HepG2 (cell line): ENCODE results near the gene CCDC88A. TPM values are rescaled to one million over a fixed set of nuclear protein-coding genes. Genes with fewer than 3 reads are reported as not detected.
A peak's percentile ranks its signal among the peaks of the same experiment; 100 is the strongest.

Experiments
- HDAC2 ChIP-seq: sonication (generic); formaldehyde crosslinking; IDR thresholded peaks from 2 replicates; pipeline ENCODE4 v1.4.0; 2020; ENCODE audit warnings: missing genetic modification reagents
- IKZF1 ChIP-seq: fragments of 450-650 bp; IDR thresholded peaks from 2 replicates; pipeline ENCODE4 v1.7.1; 2016
- KDM5B ChIP-seq: sonication (generic); formaldehyde crosslinking; IDR thresholded peaks from 2 replicates; pipeline ENCODE4 v1.4.0; 2020; ENCODE audit warnings: missing genetic modification reagents, mild to moderate bottlenecking, borderline replicate concordance
- NFYC ChIP-seq: IDR thresholded peaks from 2 replicates; pipeline ENCODE4 v1.6.1; 2016; ENCODE audit warnings: missing genetic modification reagents, missing compliant biosample characterization
- RFX3 ChIP-seq: IDR thresholded peaks from 2 replicates; pipeline ENCODE4 v1.6.1; 2016; ENCODE audit warnings: missing biosample characterization, missing genetic modification reagents
- SKI ChIP-seq: fragments of 450-650 bp; IDR thresholded peaks from one replicate; pipeline ENCODE4 v1.6.1; 2018; ENCODE audit warnings: mild to moderate bottlenecking; ENCODE audit not compliant: partially characterized antibody
- SMAD9 ChIP-seq: sonication (generic); formaldehyde crosslinking; IDR thresholded peaks from 2 replicates; pipeline ENCODE4 v1.5.1; 2020; ENCODE audit warnings: mild to moderate bottlenecking, missing genetic modification reagents
- SRSF9 ChIP-seq: fragments of 200-400 bp; formaldehyde crosslinking; IDR thresholded peaks from 2 replicates; pipeline ENCODE4 v1.6.1; 2018; ENCODE audit warnings: borderline replicate concordance, mild to moderate bottlenecking, low read depth, low read length; ENCODE audit not compliant: insufficient read depth, poor library complexity, severe bottlenecking
- ZFP41 ChIP-seq: sonication (generic); formaldehyde crosslinking; IDR thresholded peaks from 2 replicates; pipeline ENCODE4 v1.4.0; 2020; ENCODE audit warnings: mild to moderate bottlenecking, missing genetic modification reagents, borderline replicate concordance
- ZNF17 ChIP-seq: sonication (generic); formaldehyde crosslinking; IDR thresholded peaks from 2 replicates; pipeline ENCODE4 v1.5.0; 2020; ENCODE audit warnings: mild to moderate bottlenecking, missing genetic modification reagents
- ZNF253 ChIP-seq: sonication (generic); formaldehyde crosslinking; IDR thresholded peaks from 2 replicates; pipeline ENCODE4 v1.8.0; 2022; ENCODE audit warnings: mild to moderate bottlenecking, missing genetic modification reagents, borderline replicate concordance
- ZNF337 ChIP-seq: sonication (generic); formaldehyde crosslinking; IDR thresholded peaks from 2 replicates; pipeline ENCODE4 v1.5.1; 2020; ENCODE audit warnings: missing genetic modification reagents, low read depth, mild to moderate bottlenecking, borderline replicate concordance
- ZNF33B ChIP-seq: sonication (generic); formaldehyde crosslinking; IDR thresholded peaks from 2 replicates; pipeline ENCODE4 v1.5.1; 2020; ENCODE audit warnings: mild to moderate bottlenecking, missing genetic modification reagents
- ZNF713 ChIP-seq: sonication (generic); formaldehyde crosslinking; IDR thresholded peaks from 2 replicates; pipeline ENCODE4 v1.4.0; 2020; ENCODE audit warnings: mild to moderate bottlenecking, missing genetic modification reagents
- ZNF746 ChIP-seq: sonication (generic); formaldehyde crosslinking; IDR thresholded peaks from 2 replicates; pipeline ENCODE4 v1.8.0; 2022; ENCODE audit warnings: mild to moderate bottlenecking, missing genetic modification reagents
- ZNF850 ChIP-seq: sonication (generic); formaldehyde crosslinking; conservative IDR thresholded peaks from 2 replicates; pipeline ENCODE4 v1.9.0; 2021; ENCODE audit warnings: mild to moderate bottlenecking, missing genetic modification reagents
- polyA plus RNA-seq, 8 experiments: library from polyadenylated mRNA; depleted of rRNA in 3 of 8; stranded (reverse) in 7 of 8; unstranded in 1 of 8; fragments of >200 nt; fragmentation: Illumina TruSeq in 4 of 8; extraction: Trizol in 4 of 8; gene quantifications; 2 replicates each; pipeline versions ENCODE4 v1.2.1 to v1.2.3, GENCODE V29; 2011 to 2016; ENCODE audit warnings: low read depth in 4 of 8, missing spikeins in 1 of 8, mixed read lengths in 1 of 8; ENCODE audit not compliant: insufficient read depth in 1 of 8
- total RNA-seq, 5 experiments: library from RNA; depleted of rRNA; stranded (reverse); fragments of >200 nt; fragmentation: Illumina TruSeq; extraction: Trizol; gene quantifications; 2 replicates each; pipeline ENCODE4 v1.2.3, GENCODE V29; 2016; ENCODE audit warnings: low read depth in 1 of 5
- TF ChIP-seq, protein P1 (sequence below): IDR thresholded peaks from 2 replicates; pipeline ENCODE4 v1.6.1; 2012; ENCODE audit warnings: low read length, improper control_type of control experiment
- TF ChIP-seq, protein P2 (sequence below): sonication (generic); formaldehyde crosslinking; IDR thresholded peaks from 2 replicates; pipeline ENCODE4 v1.8.0; 2023; ENCODE audit warnings: mild to moderate bottlenecking, missing genetic modification reagents
- TF ChIP-seq, protein P3 (sequence below): sonication (generic); formaldehyde crosslinking; IDR thresholded peaks from 2 replicates; pipeline ENCODE4 v1.5.1; 2020; ENCODE audit warnings: mild to moderate bottlenecking, missing genetic modification reagents
- TF ChIP-seq, protein P4 (sequence below): sonication (generic); formaldehyde crosslinking; IDR thresholded peaks from 2 replicates; pipeline ENCODE4 v1.5.1; 2020; ENCODE audit warnings: mild to moderate bottlenecking, missing genetic modification reagents, borderline replicate concordance

The CCDC88A gene
- total and polyA plus RNA-seq, 2 of the 13 experiments (the other 11 are each of a cell fraction or from before 2014, with no cell fraction given) = 43.2 to 84.1 TPM

DNA sequence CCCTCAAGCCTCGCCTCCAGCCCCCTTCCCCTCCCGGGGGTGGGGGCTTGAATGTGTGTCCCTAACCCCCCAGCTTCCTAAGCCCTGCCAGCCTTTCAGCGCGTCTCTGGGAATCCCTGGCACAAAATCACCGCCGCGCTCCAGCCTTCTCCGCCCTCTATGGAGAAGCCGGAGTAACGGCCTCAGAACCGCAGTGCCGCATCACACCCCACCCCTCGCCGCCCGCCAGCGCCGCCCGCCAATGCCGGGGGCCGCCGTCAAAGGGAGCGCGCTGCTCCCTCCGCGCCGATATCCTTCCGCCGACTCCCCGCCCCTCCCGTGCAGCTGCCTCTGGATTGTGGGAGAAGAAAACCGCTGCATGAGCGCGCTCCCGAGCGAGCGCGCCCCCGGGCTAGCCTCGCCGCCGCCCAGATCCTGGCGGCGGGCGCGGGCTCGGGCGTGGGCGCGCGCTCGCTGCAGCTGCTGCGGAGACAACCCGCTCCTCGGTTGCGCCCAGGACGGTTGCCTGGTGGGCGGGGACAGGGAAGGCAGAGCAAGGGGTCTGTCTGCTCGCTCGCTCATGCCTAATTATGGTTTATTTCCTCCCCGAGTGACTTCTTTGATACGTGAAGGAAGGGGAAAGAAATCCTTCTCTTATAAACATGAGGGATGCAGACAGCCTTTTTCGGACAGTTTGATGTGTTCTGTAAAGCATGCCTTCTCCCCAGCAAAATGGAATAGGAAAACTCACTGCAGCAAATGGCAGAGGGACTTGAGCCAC, at the start of gene CCDC88A (continued):
- TF ChIP-seq SRSF9 = no peak
- TF ChIP-seq ZNF33B (CRISPR knock-in tag) = peak; percentile 84; the same call in 1 of the 2 replicates
- TF ChIP-seq RFX3 (CRISPR knock-in tag) = peak; percentile 19; the same call in 1 of the 2 replicates
- peak; percentile 95 for TF ChIP-seq SMAD9 (CRISPR knock-in tag)
- peak; percentile 97 for TF ChIP-seq SKI
- TF ChIP-seq, protein P1, sequence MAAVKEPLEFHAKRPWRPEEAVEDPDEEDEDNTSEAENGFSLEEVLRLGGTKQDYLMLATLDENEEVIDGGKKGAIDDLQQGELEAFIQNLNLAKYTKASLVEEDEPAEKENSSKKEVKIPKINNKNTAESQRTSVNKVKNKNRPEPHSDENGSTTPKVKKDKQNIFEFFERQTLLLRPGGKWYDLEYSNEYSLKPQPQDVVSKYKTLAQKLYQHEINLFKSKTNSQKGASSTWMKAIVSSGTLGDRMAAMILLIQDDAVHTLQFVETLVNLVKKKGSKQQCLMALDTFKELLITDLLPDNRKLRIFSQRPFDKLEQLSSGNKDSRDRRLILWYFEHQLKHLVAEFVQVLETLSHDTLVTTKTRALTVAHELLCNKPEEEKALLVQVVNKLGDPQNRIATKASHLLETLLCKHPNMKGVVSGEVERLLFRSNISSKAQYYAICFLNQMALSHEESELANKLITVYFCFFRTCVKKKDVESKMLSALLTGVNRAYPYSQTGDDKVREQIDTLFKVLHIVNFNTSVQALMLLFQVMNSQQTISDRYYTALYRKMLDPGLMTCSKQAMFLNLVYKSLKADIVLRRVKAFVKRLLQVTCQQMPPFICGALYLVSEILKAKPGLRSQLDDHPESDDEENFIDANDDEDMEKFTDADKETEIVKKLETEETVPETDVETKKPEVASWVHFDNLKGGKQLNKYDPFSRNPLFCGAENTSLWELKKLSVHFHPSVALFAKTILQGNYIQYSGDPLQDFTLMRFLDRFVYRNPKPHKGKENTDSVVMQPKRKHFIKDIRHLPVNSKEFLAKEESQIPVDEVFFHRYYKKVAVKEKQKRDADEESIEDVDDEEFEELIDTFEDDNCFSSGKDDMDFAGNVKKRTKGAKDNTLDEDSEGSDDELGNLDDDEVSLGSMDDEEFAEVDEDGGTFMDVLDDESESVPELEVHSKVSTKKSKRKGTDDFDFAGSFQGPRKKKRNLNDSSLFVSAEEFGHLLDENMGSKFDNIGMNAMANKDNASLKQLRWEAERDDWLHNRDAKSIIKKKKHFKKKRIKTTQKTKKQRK = no peak
- no peak; the same call in 1 of the 2 replicates for TF ChIP-seq ZNF253 (CRISPR knock-in tag)
- peak; percentile 91; the same call in 1 of the 2 replicates for TF ChIP-seq ZNF850 (CRISPR knock-in tag)
- TF ChIP-seq, protein P2, sequence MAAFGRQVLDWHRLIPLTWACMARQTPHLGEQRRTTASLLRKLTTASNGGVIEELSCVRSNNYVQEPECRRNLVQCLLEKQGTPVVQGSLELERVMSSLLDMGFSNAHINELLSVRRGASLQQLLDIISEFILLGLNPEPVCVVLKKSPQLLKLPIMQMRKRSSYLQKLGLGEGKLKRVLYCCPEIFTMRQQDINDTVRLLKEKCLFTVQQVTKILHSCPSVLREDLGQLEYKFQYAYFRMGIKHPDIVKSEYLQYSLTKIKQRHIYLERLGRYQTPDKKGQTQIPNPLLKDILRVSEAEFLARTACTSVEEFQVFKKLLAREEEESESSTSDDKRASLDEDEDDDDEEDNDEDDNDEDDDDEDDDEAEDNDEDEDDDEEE (CRISPR knock-in tag) = peak; percentile 80
- peak; percentile 86 for TF ChIP-seq ZNF746 (CRISPR knock-in tag)
- no peak for TF ChIP-seq ZFP41 (CRISPR knock-in tag)
- TF ChIP-seq HDAC2 (CRISPR knock-in tag) = peak; percentile 96
- TF ChIP-seq ZNF713 (CRISPR knock-in tag) = peak; percentile 86; the same call in 1 of the 2 replicates
- TF ChIP-seq KDM5B (CRISPR knock-in tag) = peak; percentile 98; the same call in 1 of the 2 replicates
- no peak; the same call in 1 of the 2 replicates for TF ChIP-seq ZNF337
- peak; percentile 79 for TF ChIP-seq NFYC (CRISPR knock-in tag)
- no peak for TF ChIP-seq IKZF1
- TF ChIP-seq ZNF17 (CRISPR knock-in tag) = peak; percentile 67; the same call in 1 of the 2 replicates
- TF ChIP-seq, protein P3, sequence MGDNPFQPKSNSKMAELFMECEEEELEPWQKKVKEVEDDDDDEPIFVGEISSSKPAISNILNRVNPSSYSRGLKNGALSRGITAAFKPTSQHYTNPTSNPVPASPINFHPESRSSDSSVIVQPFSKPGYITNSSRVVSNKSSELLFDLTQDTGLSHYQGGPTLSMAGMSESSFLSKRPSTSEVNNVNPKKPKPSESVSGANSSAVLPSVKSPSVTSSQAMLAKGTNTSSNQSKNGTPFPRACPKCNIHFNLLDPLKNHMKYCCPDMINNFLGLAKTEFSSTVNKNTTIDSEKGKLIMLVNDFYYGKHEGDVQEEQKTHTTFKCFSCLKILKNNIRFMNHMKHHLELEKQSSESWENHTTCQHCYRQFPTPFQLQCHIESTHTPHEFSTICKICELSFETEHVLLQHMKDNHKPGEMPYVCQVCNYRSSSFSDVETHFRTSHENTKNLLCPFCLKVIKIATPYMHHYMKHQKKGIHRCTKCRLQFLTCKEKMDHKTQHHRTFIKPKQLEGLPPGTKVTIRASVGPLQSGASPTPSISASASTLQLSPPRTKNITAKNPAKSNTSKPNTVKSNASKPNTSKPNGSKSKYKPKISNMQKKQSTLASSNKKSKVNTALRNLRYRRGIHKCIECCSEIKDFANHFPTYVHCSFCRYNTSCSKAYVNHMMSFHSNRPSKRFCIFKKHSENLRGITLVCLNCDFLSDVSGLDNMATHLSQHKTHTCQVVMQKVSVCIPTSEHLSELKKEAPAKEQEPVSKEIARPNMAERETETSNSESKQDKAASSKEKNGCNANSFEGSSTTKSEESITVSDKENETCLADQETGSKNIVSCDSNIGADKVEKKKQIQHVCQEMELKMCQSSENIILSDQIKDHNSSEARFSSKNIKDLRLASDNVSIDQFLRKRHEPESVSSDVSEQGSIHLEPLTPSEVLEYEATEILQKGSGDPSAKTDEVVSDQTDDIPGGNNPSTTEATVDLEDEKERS (CRISPR knock-in tag) = peak; percentile 93
- TF ChIP-seq, protein P4, sequence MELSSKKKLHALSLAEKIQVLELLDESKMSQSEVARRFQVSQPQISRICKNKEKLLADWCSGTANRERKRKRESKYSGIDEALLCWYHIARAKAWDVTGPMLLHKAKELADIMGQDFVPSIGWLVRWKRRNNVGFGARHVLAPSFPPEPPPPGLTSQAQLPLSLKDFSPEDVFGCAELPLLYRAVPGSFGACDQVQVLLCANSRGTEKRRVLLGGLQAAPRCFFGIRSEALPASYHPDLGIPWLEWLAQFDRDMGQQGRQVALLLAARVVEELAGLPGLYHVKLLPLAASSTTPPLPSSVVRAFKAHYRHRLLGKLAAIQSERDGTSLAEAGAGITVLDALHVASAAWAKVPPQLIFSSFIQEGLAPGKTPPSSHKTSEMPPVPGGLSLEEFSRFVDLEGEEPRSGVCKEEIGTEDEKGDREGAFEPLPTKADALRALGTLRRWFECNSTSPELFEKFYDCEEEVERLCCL (CRISPR knock-in tag) = peak; percentile 68; the same call in 1 of the 2 replicates
